GM19193 (cell line): Measurements from ENCODE around the gene C1QB.

Experiments
- POLR2A ChIP-seq: IDR thresholded peaks from 4 replicates; pipeline ENCODE4 v1.6.1; 2011; ENCODE audit not compliant: insufficient read depth, insufficient read length; ENCODE audit errors: extremely low read depth

Gene C1QB

DNA sequence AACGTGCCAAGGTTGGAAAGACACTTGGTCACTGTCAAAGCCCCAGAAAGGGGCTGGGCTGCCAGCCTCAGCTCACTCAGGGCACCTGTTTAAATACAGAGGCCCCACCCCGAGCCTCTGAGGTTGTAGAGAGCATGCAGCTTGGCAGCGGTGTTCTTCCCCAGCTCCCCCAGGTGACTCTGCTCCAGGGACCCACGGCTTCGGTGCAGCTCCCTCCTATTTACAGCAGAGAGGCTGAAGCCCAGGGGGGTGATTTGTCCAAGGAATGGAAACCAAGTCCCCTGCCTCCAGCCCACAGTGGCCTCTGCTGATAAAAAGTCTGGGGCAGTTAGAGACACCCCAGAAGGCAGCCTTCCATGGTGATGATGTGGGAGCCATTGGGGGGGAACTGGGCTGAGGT, 25.7 kb upstream of the C1QB start:
- no peak for TF ChIP-seq POLR2A

DNA sequence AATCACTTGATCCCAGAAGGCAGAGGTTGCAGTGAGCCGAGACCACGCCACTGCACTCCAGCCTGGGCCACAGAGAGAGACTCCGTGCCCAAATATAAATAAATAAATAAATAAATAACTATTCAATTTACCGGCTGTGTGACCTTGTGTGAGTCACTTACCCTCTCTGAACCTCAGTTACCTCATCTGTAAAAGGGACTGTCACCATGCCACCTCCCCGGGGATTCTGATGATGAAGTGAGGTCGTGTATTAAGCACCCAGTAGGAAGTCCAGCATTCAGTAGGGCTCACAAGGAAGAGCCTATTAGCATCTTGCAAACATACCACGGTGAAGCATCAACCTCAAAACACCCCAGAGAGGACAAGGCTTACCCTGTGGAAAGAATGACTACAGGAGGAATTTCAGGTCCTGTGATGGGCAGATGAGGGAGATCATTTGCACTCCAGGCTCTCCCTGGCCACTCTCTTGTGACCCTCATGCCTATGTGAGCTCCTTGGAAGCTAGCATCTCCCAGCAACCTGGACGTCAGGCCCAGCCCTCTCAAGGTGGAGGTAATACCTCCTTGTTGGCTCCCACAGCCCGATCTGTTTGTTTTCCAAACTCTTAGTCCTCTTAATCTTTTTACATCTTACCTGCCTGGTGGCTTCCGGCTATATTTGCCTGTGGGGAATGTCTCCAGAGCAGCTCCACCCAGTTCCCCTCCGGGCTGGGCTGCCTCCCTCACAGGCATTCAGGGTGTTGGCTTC, 24.2 kb upstream of the C1QB start:
- TF ChIP-seq POLR2A, result no peak

GRCh38 chr1:22629886-22630285, 23.1 kb upstream of the C1QB start:
- no peak for TF ChIP-seq POLR2A

DNA sequence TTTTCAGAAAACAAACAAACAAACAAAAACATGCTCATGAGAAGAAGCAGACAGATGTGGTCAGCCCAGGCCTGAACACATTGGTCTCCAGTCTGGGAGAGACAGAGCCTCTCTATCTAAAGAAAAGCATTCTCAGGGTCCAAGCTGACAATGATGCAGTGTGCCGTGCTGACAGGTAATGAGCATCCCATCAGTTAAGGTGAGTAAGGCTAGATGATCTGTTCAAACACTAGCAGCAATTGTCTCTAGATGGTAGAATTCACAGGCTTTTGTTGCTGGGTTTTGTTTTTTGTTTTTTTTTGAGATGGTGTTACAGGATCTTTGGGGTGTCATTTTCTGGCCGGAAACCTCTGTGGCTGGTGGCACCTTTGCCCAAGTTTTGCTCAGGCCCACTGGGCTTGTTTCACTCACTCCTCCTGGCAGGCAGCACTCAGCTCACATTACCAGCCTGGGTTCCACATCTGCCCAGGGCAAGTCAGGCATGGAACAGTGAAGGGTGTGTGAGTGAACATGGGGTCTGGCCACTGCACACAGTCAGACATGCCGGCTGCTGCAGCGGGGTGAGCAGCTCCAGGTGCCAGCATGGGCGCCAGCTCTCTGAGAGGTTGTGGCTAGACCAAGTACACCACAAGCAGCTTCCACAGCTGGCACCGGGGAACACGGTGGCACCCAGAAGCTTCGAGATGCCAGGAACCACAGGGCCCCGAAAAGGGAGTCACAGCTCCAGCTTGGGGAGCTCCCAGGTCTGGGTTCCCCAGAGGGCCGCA, 19.2 kb upstream of the C1QB start:
- no peak for TF ChIP-seq POLR2A

GRCh38 chr1:22635436-22635835, 17.6 kb upstream of the C1QB start:
- no peak for TF ChIP-seq POLR2A

DNA sequence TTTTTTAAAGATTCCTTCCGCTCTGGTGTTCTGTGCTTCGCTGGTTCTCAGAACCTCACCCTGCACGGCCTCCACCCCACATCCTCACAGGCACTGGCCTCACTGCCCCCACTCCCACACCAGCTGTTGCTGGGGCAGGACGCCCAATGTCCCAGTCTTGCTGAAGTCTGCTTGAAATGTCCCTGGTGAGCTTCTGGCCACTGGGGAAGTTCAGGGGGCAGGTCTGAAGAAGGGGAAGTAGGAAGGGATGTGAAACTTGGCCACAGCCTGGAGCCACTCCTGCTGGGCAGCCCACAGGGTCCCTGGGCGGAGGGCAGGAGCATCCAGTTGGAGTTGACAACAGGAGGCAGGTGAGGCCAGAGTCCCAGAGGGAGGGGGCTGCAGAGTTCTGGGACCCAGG, 16.7 kb upstream of the C1QB start, which contains the start of gene C1QA:
TSS of gene C1QA (plus strand) at position 276 of the 400 bp plus-strand sequence. CDS start 989 bp downstream, outside the sequence.
- TF ChIP-seq POLR2A, result no peak

DNA sequence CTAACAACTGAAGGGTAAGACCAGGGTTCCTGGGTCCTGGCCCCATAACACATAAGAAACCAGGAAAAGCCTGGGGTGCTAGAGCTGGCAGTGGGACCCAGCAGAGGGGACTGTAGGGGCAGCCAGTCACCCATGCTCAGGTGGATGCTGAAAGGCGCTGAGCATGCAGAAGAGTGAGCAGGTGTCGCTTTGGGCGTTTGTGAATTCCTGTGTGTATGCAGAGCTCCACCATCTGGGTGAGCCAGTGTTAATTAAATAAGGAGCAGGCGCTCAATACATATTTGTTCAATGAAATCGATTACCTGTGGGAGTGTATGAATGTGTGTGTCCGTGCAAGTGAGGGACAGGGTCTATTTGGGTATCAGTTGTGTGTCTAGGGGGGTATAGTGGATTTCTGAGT, 16.1 kb upstream of the C1QB start:
- TF ChIP-seq POLR2A, result no peak

GRCh38 chr1:22637907-22638445, 15.1 kb upstream of the C1QB start:
- TF ChIP-seq POLR2A, result no peak

- TF ChIP-seq POLR2A, result no peak
Measured at GRCh38 chr1:22638476-22639234, 14.4 kb upstream of the C1QB start.

DNA sequence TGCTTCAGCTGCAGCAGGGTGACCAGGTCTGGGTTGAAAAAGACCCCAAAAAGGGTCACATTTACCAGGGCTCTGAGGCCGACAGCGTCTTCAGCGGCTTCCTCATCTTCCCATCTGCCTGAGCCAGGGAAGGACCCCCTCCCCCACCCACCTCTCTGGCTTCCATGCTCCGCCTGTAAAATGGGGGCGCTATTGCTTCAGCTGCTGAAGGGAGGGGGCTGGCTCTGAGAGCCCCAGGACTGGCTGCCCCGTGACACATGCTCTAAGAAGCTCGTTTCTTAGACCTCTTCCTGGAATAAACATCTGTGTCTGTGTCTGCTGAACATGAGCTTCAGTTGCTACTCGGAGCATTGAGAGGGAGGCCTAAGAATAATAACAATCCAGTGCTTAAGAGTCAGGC, 13.8 kb upstream of the C1QB start:
- no peak for TF ChIP-seq POLR2A

GRCh38 chr1:22641247-22641646, 11.8 kb upstream of the C1QB start:
- no peak for TF ChIP-seq POLR2A

DNA sequence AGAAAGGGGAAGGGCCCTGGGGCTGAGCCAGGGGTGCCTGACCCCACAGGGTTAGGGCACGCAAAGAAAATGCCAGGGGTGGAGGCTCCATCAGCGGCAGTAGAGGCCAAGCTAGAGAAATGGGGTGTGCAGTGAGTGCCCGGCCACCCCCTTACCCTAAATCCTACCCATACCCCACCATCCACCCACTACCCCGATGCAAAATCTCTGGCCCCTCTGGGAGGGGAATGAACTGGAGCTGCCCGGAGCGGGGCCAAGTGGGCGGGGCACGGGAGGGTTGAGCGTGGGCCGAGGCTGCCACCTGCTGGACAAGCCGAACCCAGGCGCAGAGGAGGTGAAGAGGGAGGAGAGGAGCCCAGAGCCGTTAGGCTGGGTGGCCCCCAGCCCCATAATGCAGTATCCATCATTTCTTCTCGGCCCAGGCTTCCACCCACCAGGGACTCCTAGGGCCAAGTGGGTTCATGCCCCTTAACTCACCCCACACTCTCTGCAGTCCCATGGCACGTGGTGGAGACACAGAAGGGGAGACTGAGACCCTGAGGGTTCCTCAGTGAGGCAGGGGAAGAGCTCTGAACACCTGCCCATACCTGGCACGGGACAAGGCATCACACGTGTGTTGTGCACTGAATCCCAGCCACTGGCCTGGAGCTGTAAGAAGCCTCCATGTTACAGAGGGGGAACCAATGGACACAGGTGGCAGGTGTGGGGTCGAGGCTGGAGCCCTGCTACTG, 11.0 kb upstream of the C1QB start:
- TF ChIP-seq POLR2A, result no peak

DNA sequence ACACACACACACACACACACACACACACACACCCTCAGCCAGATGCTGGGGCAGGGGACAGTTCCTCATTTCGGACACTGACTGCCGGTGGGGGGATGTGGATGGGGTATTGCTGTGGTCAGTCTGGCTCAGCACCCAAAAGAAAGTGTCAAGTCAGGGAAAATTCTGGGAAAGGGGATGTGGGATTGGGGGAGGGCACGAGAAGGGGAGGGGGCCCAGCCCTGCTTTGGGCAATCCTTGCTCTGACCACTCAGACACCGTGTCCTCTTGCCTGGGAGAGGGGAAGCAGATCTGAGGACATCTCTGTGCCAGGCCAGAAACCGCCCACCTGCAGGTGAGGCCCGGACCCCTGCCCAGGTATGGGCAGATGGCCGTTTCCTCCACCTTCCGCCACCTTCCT, 9.7 kb upstream of the C1QB start, which contains the start of gene C1QC:
TSS of gene C1QC (plus strand) at position 253 of the 400 bp plus-strand sequence. CDS start 391 bp downstream, outside the sequence.
- TF ChIP-seq POLR2A, result no peak

DNA sequence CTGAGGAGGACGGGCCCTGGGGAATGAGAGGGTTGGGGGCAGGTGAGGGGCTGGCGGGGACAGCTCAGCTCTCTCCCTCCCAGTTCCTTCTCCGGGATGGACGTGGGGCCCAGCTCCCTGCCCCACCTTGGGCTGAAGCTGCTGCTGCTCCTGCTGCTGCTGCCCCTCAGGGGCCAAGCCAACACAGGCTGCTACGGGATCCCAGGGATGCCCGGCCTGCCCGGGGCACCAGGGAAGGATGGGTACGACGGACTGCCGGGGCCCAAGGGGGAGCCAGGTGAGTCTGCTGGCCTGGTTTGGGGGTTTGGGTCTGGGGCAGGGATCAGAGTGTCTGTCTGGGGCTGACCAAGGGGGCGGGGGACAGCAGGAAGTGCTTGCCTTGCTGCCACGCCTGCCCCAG, 9.1 kb upstream of the C1QB start:
- no peak for TF ChIP-seq POLR2A
